Right renal cortex interstitium (tissue), 3 donors: ENCODE results near the gene BTBD16. TPM values are rescaled to one million over a fixed set of nuclear protein-coding genes. Genes with fewer than 3 reads are reported as not detected.

ENCODE experiments used
- polyA plus RNA-seq, 3 donors: library from polyadenylated mRNA; unstranded; fragments of 120-200 nt; gene quantifications; one replicate each; pipeline ENCODE4 v1.2.1, GENCODE V29; 2013; ENCODE audit not compliant: insufficient read length in 3 of 3

BTBD16 gene
- polyA plus RNA-seq, 3 donors, result 0.36 to 1.6 (median 0.60) TPM

Other genes starting within 250 kb of the BTBD16 start
- gene PLEKHA1, start 103.4 kb downstream of the BTBD16 start, polyA plus RNA-seq, result 100 to 1,000 TPM in 1 of 3 donors, 10 to 100 TPM in 2; 91.8 to 105 (median 94.5) TPM
- under 1 TPM in 1 of 3 donors, not detected in 2; 0.19 TPM for gene ARMS2, start 183.4 kb downstream of the BTBD16 start, polyA plus RNA-seq
- 100 to 1,000 TPM; 206 to 214 (median 207) TPM for gene HTRA1, start 190.3 kb downstream of the BTBD16 start, polyA plus RNA-seq